Activated CD8-positive, alpha-beta memory T cell treated with anti-CD3 and anti-CD28 coated beads for 36 hours (primary cell): ENCODE results near the gene DOC2B. TPM values are rescaled to one million over a fixed set of nuclear protein-coding genes. Genes with fewer than 3 reads are reported as not detected.

Experiments used
- CTCF ChIA-PET: fragments of 350-600 bp; sonication (Branson Sonifier 250); formaldehyde crosslinking; loops from one replicate; lab custom pipeline; 2021; ENCODE audit warnings: antibody characterized with exemption; lab: Charles Lee
- POLR2A ChIA-PET: fragments of 350-600 bp; sonication (Branson Sonifier 250); formaldehyde crosslinking; loops from one replicate; lab custom pipeline; 2021; ENCODE audit warnings: antibody characterized with exemption; lab: Charles Lee
- total RNA-seq, 2 experiments: library from RNA; stranded (reverse); gene quantifications; one replicate each; pipeline ENCODE4 v1.2.3, GENCODE V29; 2021

Gene DOC2B
- total RNA-seq, 2 experiments from 2014 or later: 0.13 to 0.21 TPM

DNA sequence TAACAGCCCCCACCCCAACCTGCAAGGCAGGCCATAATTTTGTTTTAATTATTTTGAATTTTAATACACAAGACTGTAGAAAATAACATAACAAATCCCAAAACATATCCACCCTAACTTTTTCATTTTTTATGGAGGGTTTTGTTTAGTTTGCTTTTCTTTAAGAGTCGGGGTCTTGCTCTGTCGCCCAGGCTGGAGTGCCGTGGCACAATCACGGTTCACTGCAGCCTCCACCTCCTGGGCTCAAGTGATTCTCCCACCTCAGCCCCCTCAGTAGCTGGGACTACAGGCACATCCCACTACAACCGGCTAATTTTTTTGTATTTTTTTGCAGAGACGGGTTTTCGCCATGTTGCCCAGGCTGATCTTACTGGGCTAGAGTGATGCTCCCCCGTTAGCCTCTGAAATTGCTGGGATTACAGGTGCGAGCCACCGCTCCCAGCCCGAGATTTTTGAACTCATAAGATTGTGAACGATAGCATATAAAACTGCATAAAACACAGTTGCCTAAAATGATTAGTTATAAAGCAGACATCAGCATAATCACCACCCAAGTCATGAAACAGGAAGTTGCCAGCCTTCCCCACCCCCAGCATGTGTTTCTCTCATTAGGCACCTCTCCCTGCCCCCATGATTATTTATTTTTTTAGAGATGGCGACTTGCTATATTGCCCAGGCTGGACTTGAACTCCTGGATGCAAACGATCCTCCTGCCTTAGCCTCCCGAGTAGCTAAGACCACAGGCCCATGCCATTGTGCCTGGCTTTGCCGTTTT is 13.6 kb upstream of the DOC2B start:
- CTCF ChIA-PET: no interaction called here
- POLR2A ChIA-PET: no interaction called here

- POLR2A ChIA-PET: no interaction called here
- CTCF ChIA-PET: interaction anchor here (0.6 kb wide), 1 partner anchor 41 kb away, joined by 3 read pairs; no protein-coding TSS in a partner anchor
Measured at GRCh38 chr17:193841-194806, 12.7 kb upstream of the DOC2B start.

GRCh38 chr17:193426-193810 is 12.0 kb upstream of the DOC2B start:
- POLR2A ChIA-PET: no interaction called here

GRCh38 chr17:192666-193425 is 11.4 kb upstream of the DOC2B start:
- ChIA-PET CTCF (no interaction called here), POLR2A (no interaction called here)

More at GRCh38 chr17:193426-193810, 12.0 kb upstream of the DOC2B start:
- CTCF ChIA-PET: interaction anchor here (0.6 kb wide), 1 partner anchor 41 kb away, joined by 3 read pairs; no protein-coding TSS in a partner anchor

- POLR2A ChIA-PET: interaction anchor here (0.6 kb wide), 1 partner anchor 354 kb away, joined by 5 read pairs; no protein-coding TSS in a partner anchor
- CTCF ChIA-PET: no interaction called here
Measured at GRCh38 chr17:189444-189843, 8.0 kb upstream of the DOC2B start.

GRCh38 chr17:187130-187529 is 5.7 kb upstream of the DOC2B start:
- POLR2A ChIA-PET: no interaction called here

DNA sequence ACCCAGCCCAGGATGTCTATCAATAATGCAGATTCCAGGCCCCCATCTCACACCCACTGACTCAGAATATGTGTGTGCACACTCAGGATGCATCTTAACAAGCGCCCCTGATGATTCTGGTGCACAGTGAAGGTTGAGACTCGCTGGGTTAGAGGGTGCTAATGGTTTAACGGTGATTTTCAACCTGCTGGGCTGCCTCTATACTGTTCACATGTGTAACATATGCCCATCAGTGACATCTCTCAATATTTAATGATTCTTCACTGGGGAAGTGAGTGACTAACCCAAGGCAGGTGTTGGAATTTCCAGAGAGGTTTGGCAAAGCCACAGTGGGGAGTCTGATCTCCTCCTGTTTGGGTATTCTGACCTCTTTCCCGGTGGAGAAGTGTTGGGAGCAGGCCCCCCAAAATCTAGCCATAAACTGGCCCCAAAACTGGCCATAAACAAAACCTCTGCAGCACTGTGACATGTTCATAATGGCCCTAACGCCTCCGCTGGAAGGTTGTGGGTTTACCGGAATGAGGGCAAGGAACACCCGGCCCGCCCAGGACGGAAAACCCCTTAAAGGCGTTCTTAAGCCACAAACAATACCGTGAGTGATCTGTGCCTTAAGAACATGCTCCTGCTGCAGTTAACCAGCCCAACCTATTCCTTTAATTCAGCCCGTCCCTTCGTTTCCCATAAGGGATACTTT is 4.1 kb upstream of the DOC2B start:
- ChIA-PET POLR2A (no interaction called here), CTCF (no interaction called here)

More at GRCh38 chr17:187130-187529, 5.7 kb upstream of the DOC2B start:
- CTCF ChIA-PET: no interaction called here

- CTCF ChIA-PET: interaction anchor here (1.2 kb wide), 1 partner anchor 33 kb away, joined by 3 read pairs; no protein-coding TSS in a partner anchor
- POLR2A ChIA-PET: no interaction called here
Measured at GRCh38 chr17:183021-183420, 1.6 kb upstream of the DOC2B start.

DNA sequence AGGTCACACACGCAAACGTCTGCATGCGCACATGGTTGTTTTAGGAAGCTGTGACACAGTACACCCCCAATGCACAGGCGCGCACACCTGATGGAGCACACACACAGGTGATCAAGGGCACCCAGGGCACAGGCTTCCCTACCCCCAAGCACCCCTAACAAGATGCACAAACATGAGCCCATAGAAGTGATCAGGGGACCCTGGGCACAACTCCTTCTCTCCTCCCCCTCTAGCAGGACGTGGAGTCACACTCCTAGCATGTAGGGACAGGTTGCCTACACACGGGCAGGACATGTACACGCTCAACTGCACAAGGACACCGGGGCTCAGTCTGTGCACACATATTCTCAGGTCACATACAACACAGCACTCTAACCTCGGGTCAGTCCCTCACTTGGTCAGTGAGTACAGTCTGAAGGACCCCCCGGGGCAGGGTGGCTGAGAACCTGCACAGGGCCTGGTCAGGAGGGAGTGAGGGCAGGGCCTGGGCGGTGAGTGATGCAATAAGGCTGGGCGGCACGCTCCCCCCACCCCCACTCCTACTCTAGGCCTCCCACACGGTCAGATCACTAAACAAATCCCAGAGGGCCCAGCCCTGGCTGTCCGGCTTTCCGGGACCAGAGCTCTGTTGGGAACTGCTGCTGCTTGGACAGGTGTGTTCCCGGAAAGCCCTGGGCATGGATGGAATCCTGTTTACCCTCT is 751 bp upstream of the DOC2B start:
- ChIA-PET POLR2A (no interaction called here), CTCF (interaction anchor here (1.2 kb wide), 1 partner anchor 32 kb away, joined by 3 read pairs; no protein-coding TSS in a partner anchor)

DNA sequence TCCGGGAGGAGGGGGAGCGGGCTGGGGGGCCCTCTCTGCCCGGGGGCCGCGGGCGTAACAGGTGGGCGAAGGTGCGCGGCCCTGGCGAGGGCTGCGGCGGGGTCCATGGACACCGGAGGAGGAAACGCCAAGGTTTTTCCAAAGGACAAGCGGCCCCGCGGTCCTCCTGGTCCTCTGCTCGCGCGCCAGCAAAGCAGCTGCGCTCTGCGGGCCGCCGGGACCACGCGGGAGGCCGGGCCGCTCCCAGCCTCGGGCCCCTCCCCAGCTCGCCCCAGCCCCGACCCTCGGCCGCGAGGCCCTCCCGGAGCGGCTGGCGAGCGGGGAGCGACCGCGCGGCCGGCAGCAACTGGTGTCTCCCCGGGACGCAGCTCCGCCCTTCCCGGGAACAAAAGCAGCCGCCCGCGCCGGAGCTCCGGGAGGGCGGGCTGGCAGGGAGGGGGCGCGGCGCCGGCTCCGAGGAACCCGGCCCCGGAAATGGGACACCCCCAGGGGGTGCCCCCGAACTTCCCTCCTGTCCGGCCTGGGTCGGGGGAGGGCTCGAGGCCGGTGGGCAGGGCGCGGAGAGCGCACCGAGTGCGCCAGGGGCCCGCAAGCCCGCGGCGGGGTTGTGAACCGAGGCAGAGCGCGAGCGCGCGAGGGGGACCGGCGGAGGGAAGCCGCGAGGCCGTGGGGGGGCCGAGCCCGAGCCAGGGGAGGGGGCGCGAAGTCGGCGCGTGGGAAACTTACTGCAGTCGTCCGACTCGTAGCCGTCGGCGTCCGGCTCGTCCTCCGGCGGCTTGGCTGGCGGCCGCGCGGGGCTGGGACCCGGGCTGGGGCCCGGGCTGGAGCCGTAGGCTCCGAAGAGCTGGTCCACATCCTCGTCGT is 837 bp downstream of the DOC2B start:
- ChIA-PET POLR2A (no interaction called here), CTCF (no interaction called here)

- POLR2A ChIA-PET: no interaction called here
- CTCF ChIA-PET: no interaction called here
Measured at GRCh38 chr17:179781-180380, 1.6 kb downstream of the DOC2B start.

GRCh38 chr17:179066-179432 is 2.4 kb downstream of the DOC2B start:
- CTCF ChIA-PET: no interaction called here
- POLR2A ChIA-PET: no interaction called here

- CTCF ChIA-PET: no interaction called here
- POLR2A ChIA-PET: no interaction called here
Measured at GRCh38 chr17:178292-179065, 3.0 kb downstream of the DOC2B start.

DNA sequence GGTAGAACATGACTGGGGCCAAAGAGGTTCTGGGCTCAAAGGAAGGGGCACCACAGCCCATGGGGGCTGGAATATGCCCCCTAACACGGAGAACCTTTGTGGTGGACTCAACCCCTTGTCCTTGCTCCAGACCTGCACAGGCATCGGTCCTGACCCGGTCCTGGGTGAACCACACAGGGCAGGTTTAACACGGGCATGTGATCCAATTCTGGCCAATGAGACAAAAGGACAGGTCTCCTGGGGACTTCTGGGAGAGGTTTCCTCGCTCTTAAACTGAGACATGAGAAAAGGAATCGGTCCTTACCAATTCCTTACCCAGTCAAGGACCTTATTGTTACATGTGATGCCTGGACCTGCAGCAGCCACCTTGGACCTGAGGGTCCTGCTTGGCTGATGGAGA is 3.7 kb downstream of the DOC2B start:
- ChIA-PET CTCF (no interaction called here), POLR2A (no interaction called here)

- CTCF ChIA-PET: interaction anchor here (0.7 kb wide), 2 partner anchors 822 to 933 kb away, joined by 3 read pairs; no protein-coding TSS in a partner anchor
- POLR2A ChIA-PET: no interaction called here
Measured at GRCh38 chr17:177155-177554, 4.3 kb downstream of the DOC2B start.
